DMS 273 (cell line): ENCODE results near the gene TMEM30B.
"Not testable (repeated sequence)": the region's sequence is repeated elsewhere in the genome, so short reads cannot be mapped to it uniquely, and the experiment has no call there.

Experiments
- DNase-seq: peaks from one replicate; lab custom pipeline; 2025; ENCODE audit not compliant: unreplicated experiment; lab: John Stamatoyannopoulos, UW

Gene TMEM30B

GRCh38 chr14:61266891-61267740 is 14.0 kb downstream of the TMEM30B start:
- DNase-seq = no peak

- DNase-seq = no peak
Measured at GRCh38 chr14:61266436-61266835, 14.7 kb downstream of the TMEM30B start.

GRCh38 chr14:61264651-61265050 is 16.5 kb downstream of the TMEM30B start:
- DNase-seq = no peak

- no peak for DNase-seq
Measured at GRCh38 chr14:61264010-61264571, 17.0 kb downstream of the TMEM30B start.

- no peak for DNase-seq
Measured at GRCh38 chr14:61262082-61262481, 19.1 kb downstream of the TMEM30B start.

GRCh38 chr14:61260939-61261776 is 20.0 kb downstream of the TMEM30B start:
- DNase-seq = no peak

GRCh38 chr14:61258985-61259384 is 22.2 kb downstream of the TMEM30B start:
- no peak for DNase-seq

- no peak for DNase-seq
Measured at GRCh38 chr14:61257469-61258057, 23.6 kb downstream of the TMEM30B start.

GRCh38 chr14:61256826-61257468 is 24.2 kb downstream of the TMEM30B start:
- no peak for DNase-seq

GRCh38 chr14:61255968-61256367 is 25.2 kb downstream of the TMEM30B start:
- no peak for DNase-seq

- DNase-seq = no peak
Measured at GRCh38 chr14:61254808-61255526, 26.2 kb downstream of the TMEM30B start.

GRCh38 chr14:61253064-61253738 is 27.9 kb downstream of the TMEM30B start:
- DNase-seq = no peak

GRCh38 chr14:61252369-61253063 is 28.6 kb downstream of the TMEM30B start:
- peak; percentile 90 for DNase-seq

GRCh38 chr14:61250063-61250462 is 31.1 kb downstream of the TMEM30B start:
- no peak for DNase-seq

- no peak for DNase-seq
Measured at GRCh38 chr14:61247935-61248334, 33.2 kb downstream of the TMEM30B start.

- no peak for DNase-seq
Measured at GRCh38 chr14:61246721-61247120, 34.4 kb downstream of the TMEM30B start.

GRCh38 chr14:61244009-61244408 is 37.1 kb downstream of the TMEM30B start:
- no peak for DNase-seq

GRCh38 chr14:61240206-61240605 is 40.9 kb downstream of the TMEM30B start:
- DNase-seq = no peak

GRCh38 chr14:61239285-61239684 is 41.9 kb downstream of the TMEM30B start:
- not testable (repeated sequence) for DNase-seq
